Lung (tissue), 12 donors: ENCODE measurements around the gene ANKRD1. TPM values are rescaled to one million over a fixed set of nuclear protein-coding genes. Genes with fewer than 3 reads are reported as not detected.

Experiments
- ATAC-seq: fragments of 200-7000 bp; cut with Tn5 transposase; one replicate; pipeline ENCODE4 v1.9.1; 2020; ENCODE audit warnings: moderate number of reproducible peaks; ENCODE audit not compliant: insufficient read depth, low FRiP score
- DNase-seq, 3 donors: peaks; one replicate each; pipeline ENCODE4 v3.0.0-alpha.2; 2013 to 2017
- H3K27ac ChIP-seq, 2 donors: one replicate each; pipeline ENCODE4 v1.5.1; 2013; ENCODE audit warnings: mild to moderate bottlenecking in 2 of 2, moderate library complexity in 2 of 2, control low read depth in 1 of 2, inconsistent platforms in 1 of 2, low read depth in 1 of 2, low read length in 1 of 2
- H3K27me3 ChIP-seq, 3 donors: one replicate each; pipeline ENCODE4 v1.5.1; 2013; ENCODE audit warnings: low read length in 2 of 3; ENCODE audit not compliant: control insufficient read depth in 3 of 3, insufficient read depth in 3 of 3
- H3K36me3 ChIP-seq, 4 donors: one replicate each; pipeline ENCODE4 v1.5.1; 2013; ENCODE audit warnings: low read length in 4 of 4, mild to moderate bottlenecking in 1 of 4, moderate library complexity in 1 of 4; ENCODE audit not compliant: control insufficient read depth in 4 of 4, insufficient read depth in 4 of 4
- H3K4me1 ChIP-seq, 5 donors: one replicate each; pipeline ENCODE4 v1.5.1; 2013; ENCODE audit warnings: low read length in 5 of 5, mild to moderate bottlenecking in 2 of 5, moderate library complexity in 1 of 5; ENCODE audit not compliant: control insufficient read depth in 5 of 5, insufficient read depth in 5 of 5
- H3K4me3 ChIP-seq: one replicate; pipeline ENCODE4 v1.5.1; 2013; ENCODE audit warnings: mild to moderate bottlenecking, control low read depth, moderate library complexity
- H3K9ac ChIP-seq, 2 donors: one replicate each; pipeline ENCODE4 v1.5.1; 2013; ENCODE audit warnings: low read length in 2 of 2, control low read depth in 1 of 2; ENCODE audit not compliant: insufficient read depth in 1 of 2
- H3K9me3 ChIP-seq, 4 donors: one replicate each; pipeline ENCODE4 v1.5.1; 2013; ENCODE audit warnings: low read length in 3 of 4, mild to moderate bottlenecking in 1 of 4, moderate library complexity in 1 of 4; ENCODE audit not compliant: control insufficient read depth in 4 of 4, insufficient read depth in 3 of 4
- WGBS, 2 donors: extraction: QIAGEN DNeasy Blood & Tissue Kit; methylation state at CpG; one replicate each; pipeline ENCODE4 v1.1.7; 2013; 5-methylcytosine and 5-hydroxymethylcytosine counted together
- polyA plus RNA-seq, 2 donors: library from polyadenylated mRNA; stranded (reverse); fragments of 200-250 nt; gene quantifications; one replicate each; pipeline ENCODE4 v1.2.1, GENCODE V29; 2013
- total RNA-seq, 2 donors: library from RNA; depleted of rRNA in 1 of 2; stranded (reverse); fragments of >200 nt in 1 of 2; gene quantifications; one replicate each; pipeline ENCODE4 v1.2.1, GENCODE V29; 2014 to 2021
- TF ChIP-seq, protein P1 (sequence below): IDR thresholded peaks from 2 replicates; pipeline ENCODE4 v1.5.1; 2012; ENCODE audit warnings: mild to moderate bottlenecking; ENCODE audit errors: control extremely low read depth, extremely low read depth
- donor health status: control.
- donor health status: control.
- donor health status: Bipolar disorder and iron deficiency.
- donor health status: healthy.
- donor health status: DM: yes; HTN: yes; CAD: no.

ANKRD1 gene
- total and polyA plus RNA-seq, 4 donors, result 5.7 to 105 (median 13.7) TPM

DNA sequence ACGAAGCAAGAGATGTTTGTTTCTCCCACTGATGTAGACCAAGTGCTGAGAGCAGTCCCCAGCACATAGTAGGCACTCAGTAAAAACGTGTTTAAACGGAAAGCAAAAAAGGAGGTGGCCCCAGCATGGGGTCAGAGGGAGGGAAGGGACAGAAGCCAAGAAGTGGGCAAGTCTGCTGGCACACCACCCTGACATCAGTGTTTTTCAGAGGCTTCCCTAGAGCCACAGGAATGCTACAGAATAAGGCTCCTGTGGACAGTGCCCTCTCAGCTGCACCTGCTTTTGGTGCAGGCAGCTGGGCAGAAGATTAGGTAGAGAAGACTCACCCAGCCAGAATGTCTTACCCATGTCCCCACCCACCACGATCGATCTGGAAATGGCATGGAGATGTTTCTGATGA lies 8.3 kb upstream of the ANKRD1 start:
- 76 to 80% methylated on average over 5 of the region's 5 CpGs for WGBS, 2 donors
- no peak for DNase-seq
- TF ChIP-seq, protein P1, sequence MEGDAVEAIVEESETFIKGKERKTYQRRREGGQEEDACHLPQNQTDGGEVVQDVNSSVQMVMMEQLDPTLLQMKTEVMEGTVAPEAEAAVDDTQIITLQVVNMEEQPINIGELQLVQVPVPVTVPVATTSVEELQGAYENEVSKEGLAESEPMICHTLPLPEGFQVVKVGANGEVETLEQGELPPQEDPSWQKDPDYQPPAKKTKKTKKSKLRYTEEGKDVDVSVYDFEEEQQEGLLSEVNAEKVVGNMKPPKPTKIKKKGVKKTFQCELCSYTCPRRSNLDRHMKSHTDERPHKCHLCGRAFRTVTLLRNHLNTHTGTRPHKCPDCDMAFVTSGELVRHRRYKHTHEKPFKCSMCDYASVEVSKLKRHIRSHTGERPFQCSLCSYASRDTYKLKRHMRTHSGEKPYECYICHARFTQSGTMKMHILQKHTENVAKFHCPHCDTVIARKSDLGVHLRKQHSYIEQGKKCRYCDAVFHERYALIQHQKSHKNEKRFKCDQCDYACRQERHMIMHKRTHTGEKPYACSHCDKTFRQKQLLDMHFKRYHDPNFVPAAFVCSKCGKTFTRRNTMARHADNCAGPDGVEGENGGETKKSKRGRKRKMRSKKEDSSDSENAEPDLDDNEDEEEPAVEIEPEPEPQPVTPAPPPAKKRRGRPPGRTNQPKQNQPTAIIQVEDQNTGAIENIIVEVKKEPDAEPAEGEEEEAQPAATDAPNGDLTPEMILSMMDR, result no peak
- ATAC-seq, result no peak
- Histone ChIP-seq H3K27me3 (no peaks in the 10 kb centered on the region), H3K9ac (no peak overlapping the region), H3K27ac (peak overlapping the region; percentile 21 to 91), H3K4me1 (peaks cover 0 to 25% (median 15%) of the 10 kb centered on the region in 5 donors), H3K9me3 (no peaks in the 10 kb centered on the region), H3K36me3 (no peaks in the 10 kb centered on the region), H3K4me3 (no peak overlapping the region)

DNA sequence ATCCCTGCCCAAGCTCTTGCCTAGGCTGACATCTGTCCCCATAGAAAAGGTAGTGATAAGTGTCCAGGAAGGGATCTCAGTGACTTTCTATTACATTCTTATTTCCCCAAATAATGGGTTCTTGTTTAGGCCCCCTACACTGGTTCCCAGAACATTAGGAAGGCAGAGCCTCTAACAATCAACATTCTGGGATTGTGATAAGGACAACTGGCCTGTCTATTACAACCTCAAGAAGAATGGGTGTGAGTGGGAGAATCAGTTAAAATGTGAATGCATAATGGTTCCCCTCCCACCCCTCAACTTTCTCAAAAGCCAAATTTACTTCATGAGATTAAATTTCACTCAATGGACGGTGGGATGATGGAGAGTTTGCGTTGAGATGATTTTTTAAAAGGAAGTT lies 6.4 kb upstream of the ANKRD1 start:
- peaks cover 0 to 25% (median 14%) of the 10 kb centered on the region in 5 donors for H3K4me1 ChIP-seq
- DNase-seq (no peak), ATAC-seq (no peak)
- no peaks in the 10 kb centered on the region for H3K27me3 ChIP-seq
- WGBS, 2 donors, result 92 to 93% methylated on average over 2 of the region's 2 CpGs
- H3K36me3 ChIP-seq, result no peaks in the 10 kb centered on the region
- H3K9ac ChIP-seq, result no peak overlapping the region
- TF ChIP-seq, protein P1, result no peak
- no peak overlapping the region for H3K27ac ChIP-seq
- no peak overlapping the region for H3K4me3 ChIP-seq
- no peaks in the 10 kb centered on the region for H3K9me3 ChIP-seq

GRCh38 chr10:90925079-90926029 lies 4.5 kb upstream of the ANKRD1 start:
- WGBS, 2 donors, result 88 to 93% methylated on average over 5 of the region's 5 CpGs
- H3K4me3 ChIP-seq, result no peak overlapping the region
- TF ChIP-seq, protein P1, result no peak
- no peak for ATAC-seq
- no peak overlapping the region for H3K27ac ChIP-seq
- no peaks in the 10 kb centered on the region for H3K27me3 ChIP-seq
- H3K9me3 ChIP-seq, result no peaks in the 10 kb centered on the region
- no peaks in the 10 kb centered on the region for H3K36me3 ChIP-seq
- no peak for DNase-seq
- H3K9ac ChIP-seq, result no peak overlapping the region
- H3K4me1 ChIP-seq, result peaks cover 2 to 16% (median 11%) of the 10 kb centered on the region in 5 donors
